GM19395 (cell line): ENCODE data around the gene ZDHHC9.

Source experiments
- ATAC-seq: cut with Tn5 transposase; IDR thresholded peaks from one replicate; pipeline ENCODE4 v1.9.1; 2021; ENCODE audit warnings: mild to moderate bottlenecking, moderate library complexity; ENCODE audit not compliant: unreplicated experiment

ZDHHC9 gene

DNA sequence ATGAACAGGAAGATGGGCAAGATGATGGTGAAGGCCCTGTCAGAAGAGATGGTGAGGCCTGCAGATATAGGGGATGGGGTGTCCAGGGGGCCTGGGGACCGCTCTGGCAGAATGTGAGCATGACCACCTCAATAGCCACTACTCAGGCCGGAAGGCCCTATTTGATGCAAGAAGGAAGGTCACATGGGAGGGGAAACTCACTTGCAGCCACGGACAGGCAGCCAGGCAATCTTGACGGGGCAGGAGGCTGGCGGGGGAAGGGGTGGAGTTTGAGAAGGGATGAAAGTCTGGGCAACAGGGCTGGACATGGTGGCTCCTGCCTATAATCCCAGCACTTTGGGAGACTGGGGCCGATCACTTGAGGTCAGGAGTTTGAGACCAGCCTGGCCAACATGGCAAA lies 55.2 kb downstream of the ZDHHC9 start:
- ATAC-seq: no peak

DNA sequence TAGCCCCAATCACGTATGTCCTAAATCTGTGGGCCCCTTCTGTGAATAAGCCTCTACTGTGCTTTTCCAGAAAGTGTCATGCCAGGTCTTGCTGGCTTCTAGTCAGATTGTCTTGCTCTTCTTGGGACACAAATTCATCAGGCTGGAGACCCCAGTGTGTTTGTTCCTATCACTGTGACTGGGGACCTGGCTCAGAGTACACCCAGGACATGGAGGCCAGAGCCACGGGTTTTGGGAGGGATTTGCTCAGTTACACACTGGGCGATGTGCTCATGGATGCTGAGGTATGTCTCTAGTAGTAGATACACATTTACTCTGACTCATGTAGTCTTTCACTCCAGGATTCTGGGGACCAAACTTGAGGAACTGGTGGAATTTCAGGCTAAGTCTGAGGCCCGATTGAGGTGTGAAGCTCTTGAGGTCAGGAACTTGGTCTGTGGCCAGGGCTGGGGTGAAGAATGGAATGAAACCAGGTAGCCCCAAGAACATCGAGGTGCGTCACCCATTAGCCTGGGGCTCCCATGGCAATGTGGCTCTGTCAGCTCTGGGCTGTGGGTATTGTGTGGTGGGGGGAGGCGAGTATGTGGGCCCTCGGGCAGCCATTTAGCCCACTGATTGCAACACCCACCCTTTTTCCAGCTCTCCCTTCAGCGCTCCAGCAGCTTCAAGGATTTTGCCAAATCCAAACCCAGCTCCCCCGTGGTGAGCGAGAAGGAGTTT lies 56.2 kb downstream of the ZDHHC9 start:
- no peak for ATAC-seq

DNA sequence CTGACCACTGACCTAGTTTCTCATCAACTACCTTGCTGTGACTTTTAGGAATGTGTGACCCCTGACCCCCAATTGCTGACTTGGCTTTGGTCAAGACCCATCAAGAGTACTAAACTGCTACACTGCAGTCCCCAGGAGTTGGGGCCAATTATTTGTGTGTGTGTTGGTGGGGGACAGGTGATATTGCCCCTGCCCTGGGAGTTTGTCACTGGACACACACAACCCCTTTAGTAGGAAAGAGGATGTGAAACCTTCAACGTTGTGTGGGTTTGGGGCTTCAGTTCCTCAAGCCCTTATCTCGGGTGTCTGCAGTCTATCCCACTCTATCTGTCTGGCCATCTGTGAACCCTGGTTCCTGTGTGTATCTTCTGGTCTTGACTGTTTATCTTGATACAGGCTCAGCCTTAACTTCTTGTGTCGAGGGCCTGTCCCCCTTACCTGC lies 57.5 kb downstream of the ZDHHC9 start:
- ATAC-seq: peak; percentile 90

DNA sequence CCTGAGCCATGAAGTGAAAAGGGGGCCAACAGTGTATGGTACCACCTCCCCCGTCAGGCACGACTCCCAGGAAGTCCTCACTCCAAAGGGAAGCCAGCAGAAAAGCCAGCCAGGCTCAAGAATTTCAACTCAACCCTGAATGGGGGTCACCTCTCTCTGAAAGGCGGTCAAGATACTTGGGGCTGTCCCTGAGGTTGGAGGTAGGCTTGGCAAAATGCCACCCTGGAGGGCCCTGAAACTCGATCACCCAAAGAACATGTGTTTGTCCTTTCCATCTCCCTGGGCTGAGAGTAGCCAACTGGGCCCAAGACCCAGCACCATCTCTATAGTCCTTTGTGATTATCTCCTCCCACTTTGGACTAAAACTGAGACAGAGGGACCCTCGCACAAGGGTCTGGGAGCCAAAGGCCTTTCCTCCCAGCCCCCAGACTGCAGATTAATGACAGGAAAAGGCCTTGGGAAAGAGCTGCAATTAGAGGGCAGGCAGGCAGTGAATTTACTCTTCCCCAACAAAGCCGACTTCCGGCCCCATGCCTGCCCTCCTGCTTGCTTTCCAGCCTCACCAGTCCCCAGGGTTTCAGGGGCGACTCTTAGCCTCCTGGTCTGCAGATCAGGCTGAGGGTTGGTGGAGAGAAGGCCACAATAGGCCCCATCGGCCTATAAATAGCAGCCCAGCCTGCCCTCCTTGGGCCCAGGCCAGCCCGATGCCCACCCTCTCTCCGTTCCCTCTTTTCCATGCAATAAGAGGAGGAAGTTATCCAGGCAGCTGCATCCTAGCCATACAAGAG lies 58.3 kb downstream of the ZDHHC9 start:
- ATAC-seq: no peak

DNA sequence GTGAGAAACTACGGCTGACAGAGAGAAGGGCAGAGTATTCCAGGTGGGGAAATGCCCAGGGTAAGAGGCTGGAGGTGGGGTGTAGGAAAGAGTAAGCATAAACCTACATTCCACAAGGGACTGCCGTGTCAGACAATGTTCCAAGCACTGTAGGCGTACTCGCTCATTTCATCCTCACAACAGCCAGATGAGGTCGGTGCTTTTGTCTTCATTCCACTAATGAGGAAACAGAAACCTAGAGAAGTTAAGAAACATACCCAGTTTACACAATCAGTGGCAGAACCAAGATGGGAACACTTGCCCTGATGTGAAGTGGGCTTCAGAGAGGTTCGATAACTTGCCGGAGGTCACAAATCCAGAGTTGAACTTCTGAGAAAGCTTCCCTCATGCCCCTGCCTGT lies 59.3 kb downstream of the ZDHHC9 start:
- no peak for ATAC-seq

DNA sequence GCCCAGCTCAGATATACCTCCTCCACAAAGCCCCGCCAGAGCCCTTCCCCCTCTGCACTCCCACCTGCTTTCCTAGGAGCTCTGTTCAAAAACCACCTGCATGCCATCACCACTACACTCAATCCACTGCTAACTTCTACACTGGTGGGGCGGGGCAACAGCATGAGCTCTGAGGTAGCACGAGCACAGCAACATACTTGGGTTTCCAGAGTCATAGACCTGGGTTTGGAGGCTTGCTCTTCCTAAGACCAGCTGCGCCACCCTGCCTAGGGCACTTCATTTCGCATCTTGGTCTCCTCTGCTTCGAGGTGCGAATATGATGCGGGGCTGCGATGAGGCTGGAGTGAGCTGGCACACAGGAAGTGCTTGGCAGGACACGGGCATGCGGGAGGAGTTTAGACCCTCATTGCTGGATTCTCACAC lies 60.4 kb downstream of the ZDHHC9 start:
- no peak for ATAC-seq

DNA sequence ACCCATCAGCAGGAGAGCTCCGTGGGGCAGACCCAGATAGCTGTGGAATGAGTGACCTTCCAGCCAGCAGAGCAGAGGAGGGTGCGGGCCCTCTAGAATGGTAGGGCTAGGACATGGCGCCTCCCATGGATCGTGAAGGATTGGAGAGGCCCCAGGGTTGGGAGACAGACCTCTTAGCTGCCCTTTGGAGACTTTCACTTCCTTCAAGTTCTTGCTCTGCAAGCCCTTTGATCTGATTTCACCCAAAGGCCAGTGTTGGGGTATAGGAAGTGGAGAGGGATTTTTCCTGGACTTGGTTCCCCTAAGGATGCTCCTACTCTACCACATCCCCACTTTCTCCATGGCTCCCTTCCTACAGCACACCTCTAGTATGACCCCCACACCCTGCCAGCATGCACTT lies 61.0 kb downstream of the ZDHHC9 start:
- ATAC-seq: no peak

DNA sequence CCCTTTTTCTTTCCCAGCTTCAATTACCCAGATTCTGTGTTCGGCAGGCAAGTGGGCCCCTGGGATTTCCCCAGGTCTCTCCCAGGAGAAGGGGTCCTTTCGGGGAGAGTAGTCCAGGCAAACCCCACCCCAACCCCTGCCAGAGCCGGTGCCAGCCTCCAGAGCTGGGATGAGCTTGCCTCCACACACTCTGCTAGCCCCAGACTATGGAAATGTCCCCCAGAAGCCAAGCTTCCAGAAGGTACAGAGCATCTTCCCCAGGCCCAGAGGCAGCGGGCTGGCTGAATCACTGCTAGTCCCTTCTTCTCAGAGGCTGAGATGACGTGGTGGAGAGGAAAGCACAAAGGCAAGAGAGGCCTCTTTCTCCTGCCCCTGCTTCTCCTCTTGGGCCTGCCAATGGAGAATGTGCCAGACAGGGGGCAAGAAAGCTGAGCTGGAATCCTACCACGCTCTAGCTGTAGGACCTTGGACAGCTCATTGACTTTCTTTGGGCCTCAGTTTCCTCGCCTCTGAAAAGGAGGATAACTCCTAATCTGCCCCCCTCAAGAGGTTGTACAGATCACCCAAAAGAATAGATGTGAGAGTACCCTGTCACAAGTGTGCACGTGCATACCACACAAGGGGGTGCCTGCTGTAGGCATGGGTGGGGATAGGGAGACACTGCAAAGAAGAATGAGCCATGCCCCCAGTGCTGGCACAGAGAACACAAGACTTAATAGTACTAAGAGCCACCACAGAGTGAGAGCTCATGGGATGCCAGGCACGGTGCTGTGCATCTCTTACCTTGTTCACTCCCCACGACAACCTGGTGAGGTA lies 61.8 kb downstream of the ZDHHC9 start:
- no peak for ATAC-seq

DNA sequence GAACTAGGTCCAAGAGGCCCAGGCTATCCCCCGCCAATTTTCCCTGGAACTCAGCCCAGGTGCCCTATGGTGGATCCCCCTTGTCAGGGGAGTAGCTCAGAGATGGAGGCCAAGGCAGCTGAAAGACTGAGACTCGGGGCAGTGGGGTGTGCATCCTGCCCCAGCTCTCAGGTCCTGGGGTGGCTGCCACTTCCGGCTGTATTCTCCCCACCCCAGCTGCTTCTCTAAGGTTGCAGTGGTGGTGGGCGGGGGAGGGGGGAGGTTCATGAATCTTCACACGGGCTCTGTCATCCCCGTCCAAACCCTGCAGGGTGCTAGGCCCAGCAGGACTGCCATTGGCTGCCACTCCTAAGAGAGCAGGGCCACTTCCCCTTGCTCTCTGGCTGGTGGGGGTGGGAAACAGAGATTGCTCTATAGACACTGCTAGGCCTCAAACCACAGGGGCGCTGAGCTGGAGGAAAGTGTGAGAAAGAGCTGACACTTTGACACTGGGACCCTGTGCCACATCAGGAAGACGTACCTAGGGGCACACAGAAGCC lies 62.5 kb downstream of the ZDHHC9 start:
- peak; percentile 65 for ATAC-seq

DNA sequence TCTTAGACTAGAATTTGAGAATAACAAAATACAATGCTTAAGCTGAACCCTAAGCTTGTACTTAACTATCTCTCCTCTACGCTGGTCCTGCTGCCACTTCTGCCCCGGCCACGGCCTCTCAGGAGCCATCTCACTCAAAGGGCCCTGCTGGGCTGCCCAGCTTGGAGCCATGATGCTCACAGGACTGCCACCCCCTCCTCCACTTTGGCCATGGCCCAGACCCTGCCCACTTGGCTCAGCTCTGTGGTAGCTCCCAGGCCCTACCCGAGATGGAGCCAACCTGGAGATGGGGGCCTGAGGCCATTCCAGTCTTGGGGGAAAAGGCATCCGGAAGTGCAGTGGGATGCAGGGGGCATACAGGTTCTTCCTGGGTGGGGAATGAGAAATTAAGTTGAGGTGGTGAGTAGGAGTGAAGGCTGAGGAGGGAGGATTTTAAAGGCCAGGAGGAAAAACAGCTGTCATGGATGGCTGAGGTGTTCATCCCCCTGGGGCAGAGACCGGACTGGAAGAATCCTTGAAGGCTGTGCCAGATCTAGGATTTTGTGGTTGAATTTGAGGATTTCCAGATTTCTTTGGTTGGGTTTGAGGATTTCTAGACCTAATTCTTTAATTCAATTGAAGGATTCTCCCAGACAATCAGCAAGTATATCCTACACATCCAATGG lies 63.1 kb downstream of the ZDHHC9 start:
- ATAC-seq: no peak

DNA sequence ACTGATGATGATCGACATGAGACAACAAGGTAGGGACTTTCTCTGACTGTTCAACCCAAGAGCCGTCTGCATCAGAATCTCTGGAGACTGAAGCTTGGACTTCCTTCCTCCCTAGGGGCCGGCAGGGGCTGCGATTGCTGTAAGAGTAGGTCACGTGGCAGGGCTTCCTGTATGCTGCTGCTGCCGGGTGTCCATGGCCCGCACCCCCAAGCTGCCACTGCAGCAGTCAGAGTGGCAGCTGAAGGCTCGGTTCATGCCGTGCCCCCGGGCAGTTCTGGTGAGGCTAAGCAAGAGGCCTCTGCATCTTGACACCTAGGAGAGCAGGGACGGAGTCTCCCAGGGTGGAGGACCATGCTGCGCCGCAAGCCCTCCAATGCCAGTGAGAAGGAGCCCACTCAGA lies 63.9 kb downstream of the ZDHHC9 start, which contains the start of gene SASH3:
SASH3 (plus strand) TSS at position 203 of the 400 bp plus-strand sequence; CDS start at position 352, 149 bp downstream.
- peak; percentile 41 for ATAC-seq

DNA sequence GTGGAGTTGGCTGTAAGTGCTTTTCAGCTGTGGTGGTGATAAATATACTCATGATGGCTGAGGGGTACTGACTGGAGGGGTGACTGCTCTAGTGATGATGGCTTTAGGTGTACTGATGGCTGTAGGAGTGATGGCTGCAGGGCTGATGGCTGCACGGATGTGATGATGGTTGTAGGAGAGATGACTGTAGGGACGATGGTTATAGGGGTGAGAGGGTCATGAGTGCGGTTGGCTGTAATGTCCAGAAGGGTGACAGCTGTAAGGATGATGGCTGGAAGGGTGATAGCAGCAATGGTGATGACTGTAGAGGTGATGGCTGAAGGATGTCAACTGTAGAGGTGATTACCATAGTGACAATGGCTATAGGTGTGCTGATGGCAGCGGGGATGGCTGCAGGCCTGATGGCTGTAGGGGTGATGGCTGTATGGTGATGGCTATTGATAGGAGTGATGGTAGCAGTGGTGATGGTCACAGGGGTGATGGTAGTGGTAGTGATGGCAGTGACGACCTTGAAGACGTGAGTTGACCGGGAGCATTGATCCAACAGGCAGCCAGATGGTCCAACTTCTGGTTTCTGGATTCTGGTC lies 64.5 kb downstream of the ZDHHC9 start:
- no peak for ATAC-seq

DNA sequence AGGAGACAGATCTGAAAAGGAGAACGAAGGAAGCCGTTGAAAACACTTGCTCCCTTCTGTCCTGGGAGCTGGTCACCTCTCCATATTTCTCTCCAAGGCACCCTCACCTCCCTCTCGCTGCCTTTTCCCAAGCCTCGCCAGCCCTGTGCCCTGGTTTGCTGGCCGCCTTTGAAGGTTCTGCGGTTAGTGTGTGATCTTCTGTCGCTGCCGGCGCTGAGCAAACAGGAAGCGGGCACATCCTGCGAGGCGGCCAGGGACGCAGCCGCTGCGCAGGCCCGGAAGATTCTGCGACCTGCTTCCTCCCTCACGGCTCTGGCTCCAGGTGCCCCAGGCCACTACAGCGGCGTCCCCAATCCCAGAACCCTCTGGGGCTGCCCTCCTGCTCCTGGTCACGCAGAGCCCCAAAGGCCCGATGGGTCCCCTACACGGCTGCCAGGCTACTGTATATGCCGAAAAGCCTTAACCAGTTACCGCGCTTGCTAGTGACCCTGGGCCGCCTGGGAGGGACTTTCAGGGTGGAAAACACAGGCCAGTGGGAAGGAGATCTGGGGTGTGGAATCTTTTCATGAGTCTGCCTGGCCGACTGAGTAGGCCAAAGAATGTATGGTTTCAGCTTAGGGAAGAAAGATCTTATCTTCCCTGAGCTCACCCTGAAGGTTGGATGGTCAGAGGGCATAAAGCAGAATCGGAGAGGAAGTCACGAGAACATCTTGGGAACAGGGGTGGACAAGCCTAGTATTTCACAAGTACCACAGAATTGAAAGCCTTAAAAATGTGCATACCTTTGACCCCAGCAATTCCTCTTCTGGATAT lies 66.3 kb downstream of the ZDHHC9 start:
- ATAC-seq: peak; percentile 28

DNA sequence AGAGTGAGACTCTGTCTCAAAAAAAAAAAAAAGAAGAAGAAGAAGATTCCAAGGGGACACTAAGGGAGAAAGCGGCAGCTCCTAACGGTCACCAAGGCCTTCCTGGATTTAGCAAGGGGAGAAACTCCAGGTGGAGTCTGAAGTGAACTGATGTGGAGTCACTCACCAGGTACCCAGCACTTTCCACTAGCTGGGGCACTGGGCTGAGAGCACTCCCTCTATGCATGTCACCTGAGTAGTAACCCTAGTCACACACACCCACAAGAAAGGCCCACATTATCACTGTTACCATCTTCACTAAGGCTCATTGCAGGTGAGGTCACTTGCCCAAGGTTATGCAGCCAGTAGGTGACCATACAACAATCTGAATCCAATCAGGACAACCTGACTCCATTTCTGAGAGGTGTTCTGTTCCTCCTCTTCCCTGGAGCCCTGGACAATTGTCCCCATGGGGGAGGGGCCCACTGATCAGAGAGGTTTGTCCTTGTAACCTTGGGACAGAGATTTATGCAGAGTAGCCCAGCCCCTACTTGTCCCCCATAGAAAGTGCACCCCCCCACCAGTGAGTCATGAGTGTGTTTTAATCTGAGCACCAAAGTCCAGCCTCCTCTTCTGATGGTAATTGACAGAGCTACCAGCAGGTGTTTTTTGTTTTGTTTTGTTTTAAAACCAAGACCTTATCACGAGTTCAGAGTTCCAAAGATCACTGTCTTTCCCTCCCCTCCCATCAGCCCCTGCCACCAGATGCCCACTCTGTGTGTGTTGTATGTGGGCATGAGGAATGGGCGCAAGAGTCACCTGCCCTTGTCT lies 69.8 kb downstream of the ZDHHC9 start:
- ATAC-seq: no peak

DNA sequence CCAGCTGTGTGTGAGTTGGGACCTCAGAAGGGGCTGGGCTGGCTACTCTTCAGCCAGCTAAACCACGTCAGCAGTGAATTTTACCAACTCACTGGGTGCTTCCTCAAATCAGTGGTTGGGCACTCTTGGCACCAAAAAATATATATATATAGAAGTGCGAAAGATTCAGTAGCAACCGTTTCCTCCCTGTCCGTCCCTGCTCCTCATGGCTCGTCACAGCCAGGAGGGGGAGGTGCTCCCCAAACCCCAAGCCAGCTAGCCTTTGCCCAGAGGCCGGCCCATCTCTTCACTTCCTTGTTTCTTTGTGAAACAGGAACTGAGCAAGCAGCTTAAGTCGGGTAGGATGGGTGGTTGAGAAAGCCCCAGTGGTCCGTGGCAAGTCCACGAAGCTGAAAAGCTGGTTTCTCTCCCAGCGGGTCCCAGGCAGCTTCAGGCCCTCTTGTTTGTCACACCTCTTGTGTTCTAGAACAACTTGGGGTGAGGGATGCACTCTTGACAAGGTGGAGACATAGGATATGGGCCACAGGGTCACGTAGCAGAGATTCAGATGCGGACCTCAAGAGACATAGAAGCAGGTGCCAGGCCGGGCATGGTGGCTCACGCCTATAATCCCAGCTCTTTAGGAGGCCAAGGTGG lies 70.8 kb downstream of the ZDHHC9 start:
- ATAC-seq: peak; percentile 79

DNA sequence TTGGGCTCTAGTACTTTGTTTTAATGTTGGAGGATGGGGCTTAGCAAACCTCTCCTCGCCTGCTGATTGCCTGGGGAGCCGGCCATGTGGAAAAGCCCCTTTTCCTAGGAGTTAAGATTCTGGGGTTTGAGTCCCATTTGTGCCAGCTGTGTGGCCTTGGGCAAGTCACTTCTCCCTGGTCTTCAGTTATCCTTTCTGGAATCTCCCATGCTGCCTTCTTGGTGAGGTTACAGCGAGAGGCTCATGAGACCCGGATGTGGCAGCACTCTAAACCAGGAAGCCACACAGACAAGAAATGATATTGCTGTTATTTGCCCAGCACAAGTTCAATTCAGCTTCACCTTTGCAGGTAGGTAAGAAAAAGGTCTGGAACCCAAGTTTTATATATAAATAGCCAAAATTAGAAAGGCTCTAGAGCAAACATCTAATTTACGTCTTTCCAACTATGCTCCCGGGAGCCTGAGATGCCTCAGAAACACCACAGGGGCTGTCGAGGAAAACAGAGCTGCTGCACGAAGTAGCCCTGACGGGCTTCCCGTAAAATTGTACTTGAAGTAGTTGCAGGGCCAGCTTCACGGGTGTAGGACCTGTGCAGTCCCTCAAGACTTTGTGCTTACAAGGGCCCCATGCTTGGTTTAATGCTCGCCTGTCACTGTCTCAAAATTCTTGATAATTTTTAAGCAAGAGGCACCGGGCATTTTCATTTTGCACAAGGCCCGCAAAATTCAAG lies 72.3 kb downstream of the ZDHHC9 start:
- no peak for ATAC-seq

DNA sequence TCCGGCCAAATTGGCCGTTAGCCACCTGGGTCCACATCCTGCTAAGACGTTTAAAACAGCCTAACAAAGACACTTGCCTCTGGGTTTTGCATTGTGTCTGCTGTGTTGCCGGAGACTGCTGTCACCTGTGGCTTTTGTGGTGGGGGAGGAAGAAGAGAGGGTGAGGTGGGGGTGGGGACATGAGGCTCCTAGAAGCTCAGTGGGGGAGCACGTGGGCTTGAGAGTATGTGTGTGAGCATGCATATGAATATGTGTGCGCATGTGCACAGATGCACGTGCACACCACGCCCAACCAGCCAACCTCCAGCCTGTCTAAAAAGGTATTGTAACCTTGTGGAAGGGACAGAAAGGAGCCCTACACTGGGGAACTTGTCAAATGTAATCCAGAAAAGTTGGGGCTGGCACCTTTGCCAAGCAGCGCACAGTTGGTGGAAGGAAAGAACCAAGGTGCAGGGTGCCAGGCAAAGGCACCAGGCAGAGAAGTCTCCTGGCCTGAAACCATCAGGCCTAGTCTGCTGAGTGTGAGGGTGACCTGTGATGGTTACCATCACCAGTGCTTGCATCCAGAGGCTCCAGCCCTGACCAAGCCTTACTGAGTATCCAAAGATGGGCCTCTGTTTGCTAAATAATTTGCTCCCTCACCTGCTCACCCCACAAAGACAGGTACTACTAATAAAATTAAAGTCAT lies 74.1 kb downstream of the ZDHHC9 start:
- peak; percentile 40 for ATAC-seq
